Activated CD8-positive, alpha-beta T cell treated with anti-CD3 and anti-CD28 coated beads for 36 hours (primary cell): ENCODE data around the gene F10. TPM values are rescaled to one million over a fixed set of nuclear protein-coding genes. Genes with fewer than 3 reads are reported as not detected.
A peak's percentile ranks its signal among the peaks of the same experiment; 100 is the strongest.

Source experiments
- ATAC-seq: fragments of 200-7000 bp; cut with Tn5 transposase; one replicate; pipeline ENCODE4 v1.10.0; 2021; ENCODE audit warnings: mild to moderate bottlenecking, moderate library complexity
- CTCF ChIA-PET: fragments of 350-600 bp; sonication (Branson Sonifier 250); formaldehyde crosslinking; loops from one replicate; lab custom pipeline; 2021; ENCODE audit warnings: antibody characterized with exemption; lab: Charles Lee
- POLR2A ChIA-PET: fragments of 350-600 bp; sonication (Branson Sonifier 250); formaldehyde crosslinking; loops from one replicate; lab custom pipeline; 2021; ENCODE audit warnings: antibody characterized with exemption; lab: Charles Lee
- DNase-seq: peaks from one replicate; pipeline ENCODE4 v3.0.0-alpha.2; 2020
- H3K27ac Mint-ChIP-seq: one replicate; pipeline ENCODE4 v1.8.0; 2021; ENCODE audit warnings: mild to moderate bottlenecking, mixed read lengths
- H3K27me3 Mint-ChIP-seq: one replicate; pipeline ENCODE4 v1.8.0; 2021; ENCODE audit warnings: mixed read lengths
- H3K36me3 Mint-ChIP-seq: one replicate; pipeline ENCODE4 v1.8.0; 2021; ENCODE audit warnings: low read depth, mixed read lengths
- H3K4me1 Mint-ChIP-seq: one replicate; pipeline ENCODE4 v1.8.0; 2021; ENCODE audit warnings: low read depth, mixed read lengths
- H3K4me3 Mint-ChIP-seq: one replicate; pipeline ENCODE4 v1.8.0; 2021; ENCODE audit warnings: mild to moderate bottlenecking, moderate library complexity, mixed read lengths
- H3K9me3 Mint-ChIP-seq: one replicate; pipeline ENCODE4 v1.8.0; 2021; ENCODE audit warnings: mixed read lengths
- intact Hi-C: fragments of 100-400 bp; cut with micrococcal nuclease; formaldehyde crosslinking; loops from one replicate; pipeline ENCODE4 v1.10.0; 2022
- total RNA-seq, 2 experiments: library from RNA; stranded (reverse); gene quantifications; one replicate each; pipeline ENCODE4 v1.2.3, GENCODE V29; 2021
- TF ChIP-seq, protein P1 (sequence below): fragments of 200-600 bp; IDR thresholded peaks from one replicate; pipeline ENCODE4 v1.8.0; 2022; ENCODE audit warnings: antibody characterized with exemption, mild to moderate bottlenecking

Gene F10
- total RNA-seq, 2 experiments from 2014 or later, result not detected

DNA sequence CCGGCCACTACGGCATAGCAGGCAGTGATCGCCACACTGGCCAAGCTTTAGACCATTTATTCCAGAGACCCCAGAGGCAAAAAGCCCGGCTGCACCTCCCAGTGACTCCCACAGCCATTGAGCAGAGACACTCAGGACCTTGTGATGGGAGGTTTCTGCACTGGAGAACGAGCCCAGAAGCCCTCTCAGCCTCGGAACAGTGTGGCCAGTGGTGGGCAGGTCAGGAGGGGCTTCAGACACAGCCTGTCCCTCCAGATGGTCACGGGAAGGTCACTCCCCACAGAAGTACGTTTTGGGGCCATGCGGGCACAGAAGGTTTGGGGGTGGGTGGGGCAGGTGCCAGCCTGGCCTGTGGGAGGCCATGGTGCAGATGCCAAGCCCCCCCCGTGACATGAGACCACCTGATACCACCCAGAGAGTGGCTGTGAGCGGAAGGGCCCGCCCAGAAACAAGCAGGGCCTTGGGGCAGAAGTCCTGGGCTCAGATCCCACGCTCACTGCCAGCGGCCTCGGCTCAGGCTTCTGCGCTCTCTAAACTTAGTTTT, 599 bp upstream of the F10 start:
- ATAC-seq, result no peak

DNA sequence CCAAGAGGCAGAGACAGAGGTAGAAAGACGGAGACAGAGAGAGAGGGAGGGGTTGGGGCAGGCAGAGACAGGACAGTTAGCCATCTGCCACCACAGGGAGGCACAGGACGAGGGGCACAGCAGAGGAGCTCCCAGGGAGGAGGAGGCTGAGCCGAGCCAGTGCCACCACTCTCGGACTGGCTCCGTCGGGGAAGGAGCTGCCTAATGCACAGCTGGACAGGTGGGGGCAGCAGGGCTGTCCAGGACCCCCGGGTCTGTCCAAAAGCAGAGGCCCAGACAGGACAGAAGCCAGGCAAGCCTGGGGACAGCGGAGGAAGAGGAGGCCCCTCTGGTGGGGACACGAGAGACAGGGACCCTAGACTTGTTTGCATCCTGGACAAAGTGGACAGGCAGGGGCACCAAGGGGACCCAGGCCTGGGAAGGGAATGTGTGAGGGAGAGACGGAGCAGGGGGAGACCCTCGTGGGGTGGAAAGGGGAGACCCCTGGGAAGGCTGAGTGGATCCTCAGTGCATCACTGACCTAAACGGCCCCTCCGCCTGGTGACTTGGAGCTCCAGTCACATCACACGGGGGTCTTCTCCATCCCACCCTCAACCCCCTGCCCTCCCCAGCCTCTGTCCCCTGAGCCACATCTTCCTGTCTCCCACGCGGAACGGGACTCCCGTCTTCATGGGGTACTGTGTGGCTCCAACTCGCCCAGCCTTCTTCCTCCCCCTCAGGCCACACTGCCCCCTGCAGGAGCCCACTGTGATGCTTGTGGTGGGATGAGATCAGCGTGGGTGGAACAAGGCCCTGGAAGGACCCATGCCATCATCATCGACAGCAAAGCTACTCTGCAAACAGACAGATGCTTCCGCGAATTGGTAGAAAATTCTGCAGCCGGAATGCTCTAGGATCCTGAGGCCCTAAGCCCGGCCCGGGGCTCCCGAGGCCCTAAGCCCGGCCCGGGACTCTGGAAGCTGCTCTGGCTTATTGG, 915 bp downstream of the F10 start:
- no peak for ATAC-seq
- intact Hi-C loops, result no loop called here
- DNase-seq, result no peak
- CTCF ChIA-PET, result interaction anchor here (1.6 kb wide), 1 partner anchor 94 kb away, joined by 4 read pairs; no protein-coding TSS in a partner anchor
- peaks cover 14% of the 10 kb centered on the region for H3K27me3 Mint-ChIP-seq
- no peaks in the 10 kb centered on the region for H3K9me3 Mint-ChIP-seq
- TF ChIP-seq, protein P1, sequence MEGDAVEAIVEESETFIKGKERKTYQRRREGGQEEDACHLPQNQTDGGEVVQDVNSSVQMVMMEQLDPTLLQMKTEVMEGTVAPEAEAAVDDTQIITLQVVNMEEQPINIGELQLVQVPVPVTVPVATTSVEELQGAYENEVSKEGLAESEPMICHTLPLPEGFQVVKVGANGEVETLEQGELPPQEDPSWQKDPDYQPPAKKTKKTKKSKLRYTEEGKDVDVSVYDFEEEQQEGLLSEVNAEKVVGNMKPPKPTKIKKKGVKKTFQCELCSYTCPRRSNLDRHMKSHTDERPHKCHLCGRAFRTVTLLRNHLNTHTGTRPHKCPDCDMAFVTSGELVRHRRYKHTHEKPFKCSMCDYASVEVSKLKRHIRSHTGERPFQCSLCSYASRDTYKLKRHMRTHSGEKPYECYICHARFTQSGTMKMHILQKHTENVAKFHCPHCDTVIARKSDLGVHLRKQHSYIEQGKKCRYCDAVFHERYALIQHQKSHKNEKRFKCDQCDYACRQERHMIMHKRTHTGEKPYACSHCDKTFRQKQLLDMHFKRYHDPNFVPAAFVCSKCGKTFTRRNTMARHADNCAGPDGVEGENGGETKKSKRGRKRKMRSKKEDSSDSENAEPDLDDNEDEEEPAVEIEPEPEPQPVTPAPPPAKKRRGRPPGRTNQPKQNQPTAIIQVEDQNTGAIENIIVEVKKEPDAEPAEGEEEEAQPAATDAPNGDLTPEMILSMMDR, result peak; percentile 22
- POLR2A ChIA-PET, result no interaction called here
- no peak overlapping the region for H3K27ac Mint-ChIP-seq
- H3K36me3 Mint-ChIP-seq, result no peaks in the 10 kb centered on the region
- no peak overlapping the region for H3K4me3 Mint-ChIP-seq
- H3K4me1 Mint-ChIP-seq, result no peaks in the 10 kb centered on the region

More for the DNA sequence above, 599 bp upstream of the F10 start:
- DNase-seq, result no peak
- Mint-ChIP-seq H3K27me3 (peaks cover 7% of the 10 kb centered on the region), H3K9me3 (no peaks in the 10 kb centered on the region), H3K36me3 (no peaks in the 10 kb centered on the region), H3K4me3 (no peak overlapping the region), H3K4me1 (no peaks in the 10 kb centered on the region), H3K27ac (no peak overlapping the region)
- ChIA-PET POLR2A (no interaction called here), CTCF (no interaction called here)
- TF ChIP-seq, protein P1, result no peak
- intact Hi-C loops, result no loop called here

GRCh38 chr13:113124211-113124970, 1.8 kb downstream of the F10 start:
- CTCF ChIA-PET, result interaction anchor here (0.7 to 1.6 kb wide), 2 partner anchors 10 to 95 kb away, joined by 3 to 4 read pairs; no protein-coding TSS in a partner anchor
- peaks cover 4% of the 10 kb centered on the region for H3K4me1 Mint-ChIP-seq
- TF ChIP-seq, protein P1, result no peak
- DNase-seq, result no peak
- POLR2A ChIA-PET, result interaction anchor here (0.6 kb wide), 1 partner anchor 745 kb away, joined by 4 read pairs; no protein-coding TSS in a partner anchor
- H3K9me3 Mint-ChIP-seq, result no peaks in the 10 kb centered on the region
- H3K27ac Mint-ChIP-seq, result no peak overlapping the region
- H3K27me3 Mint-ChIP-seq, result peaks cover 20% of the 10 kb centered on the region
- H3K36me3 Mint-ChIP-seq, result no peaks in the 10 kb centered on the region
- H3K4me3 Mint-ChIP-seq, result no peak overlapping the region
- intact Hi-C loops, result no loop called here
- no peak for ATAC-seq

DNA sequence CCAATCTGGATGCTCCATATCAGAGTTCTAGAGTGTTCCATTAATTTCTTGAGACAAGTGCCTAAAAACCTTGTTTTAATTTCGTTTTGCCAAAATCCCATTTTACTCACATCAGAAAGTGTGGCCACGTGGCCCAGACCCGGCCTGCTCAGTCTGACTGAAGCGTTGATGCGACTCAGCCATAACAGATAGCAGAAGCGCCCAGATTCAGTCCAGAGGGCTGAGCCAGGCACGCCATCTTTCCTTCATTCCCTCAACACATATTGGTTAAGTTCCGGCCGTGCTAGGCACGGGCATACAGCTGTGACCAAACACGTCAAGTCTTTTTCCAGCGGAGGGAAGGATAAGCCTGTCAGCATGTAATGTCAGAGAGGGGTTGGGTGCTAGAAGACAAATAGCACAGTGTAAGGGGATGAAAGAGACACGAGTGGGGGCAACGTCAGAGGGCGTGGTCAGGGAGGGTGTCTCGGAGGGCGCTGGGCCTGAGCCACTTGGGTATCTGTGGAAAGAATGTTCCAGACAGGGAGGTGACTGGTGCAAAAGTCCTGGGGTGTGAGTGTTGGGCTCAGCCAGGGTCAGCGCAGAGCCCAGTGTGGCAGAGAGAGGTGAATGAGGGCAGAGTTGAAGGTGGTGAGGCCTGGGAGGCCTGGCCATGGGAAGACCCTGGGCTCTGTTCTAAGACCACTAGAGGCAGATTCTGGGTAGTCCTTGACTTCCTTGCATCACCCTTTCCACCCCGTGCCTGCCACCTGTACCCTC, 3.1 kb downstream of the F10 start:
- intact Hi-C loops, result no loop called here
- H3K27ac Mint-ChIP-seq, result no peak overlapping the region
- H3K36me3 Mint-ChIP-seq, result no peaks in the 10 kb centered on the region
- DNase-seq, result no peak
- peaks cover 26% of the 10 kb centered on the region for H3K27me3 Mint-ChIP-seq
- no peak for ATAC-seq
- H3K9me3 Mint-ChIP-seq, result no peaks in the 10 kb centered on the region
- no peak overlapping the region for H3K4me3 Mint-ChIP-seq
- H3K4me1 Mint-ChIP-seq, result peaks cover 4% of the 10 kb centered on the region
- POLR2A ChIA-PET, result no interaction called here
- CTCF ChIA-PET, result interaction anchor here (0.7 kb wide), 1 partner anchor 8 kb away, joined by 3 read pairs; no protein-coding TSS in a partner anchor
- TF ChIP-seq, protein P1, result no peak
